MCF 10A (cell line): ENCODE measurements around the gene USP48. TPM values are rescaled to one million over a fixed set of nuclear protein-coding genes. Genes with fewer than 3 reads are reported as not detected.

Experiments
- BruUV-seq: library from RNA; stranded (reverse); fragments of 400-500 nt; replicated peaks from 2 replicates; lab custom pipeline; 2021; lab: Mats Ljungman, UMichigan
- CTCF ChIA-PET: fragments of 300-600 bp; sonication (Branson Sonifier 250); formaldehyde crosslinking; extraction: SDS; loops from one replicate; lab custom pipeline; 2021; ENCODE audit warnings: antibody characterized with exemption, inconsistent platforms; lab: Yijun Ruan, JAX
- POLR2A ChIA-PET: fragments of 300-600, 350-650 bp; sonication (Branson Sonifier 250); formaldehyde crosslinking; extraction: SDS; loops from one replicate; lab custom pipeline; 2020; ENCODE audit warnings: antibody characterized with exemption, inconsistent platforms; lab: Yijun Ruan, JAX
- DNase-seq: peaks from one replicate; pipeline ENCODE4 v3.0.0-alpha.2; 2018; ENCODE audit not compliant: unreplicated experiment
- H3K27ac Mint-ChIP-seq: one replicate; pipeline ENCODE4 v1.8.0; 2022; ENCODE audit warnings: mild to moderate bottlenecking, low read depth, mixed read lengths; ENCODE audit not compliant: unreplicated experiment
- H3K27me3 Mint-ChIP-seq: one replicate; pipeline ENCODE4 v1.8.0; 2022; ENCODE audit warnings: mixed read lengths; ENCODE audit not compliant: insufficient read depth, unreplicated experiment
- H3K36me3 Mint-ChIP-seq: one replicate; pipeline ENCODE4 v1.8.0; 2022; ENCODE audit warnings: mild to moderate bottlenecking, moderate library complexity, mixed read lengths; ENCODE audit not compliant: insufficient read depth, unreplicated experiment
- H3K4me1 Mint-ChIP-seq: one replicate; pipeline ENCODE4 v1.8.0; 2022; ENCODE audit warnings: mixed read lengths; ENCODE audit not compliant: insufficient read depth, unreplicated experiment
- H3K4me3 Mint-ChIP-seq: one replicate; pipeline ENCODE4 v1.8.0; 2022; ENCODE audit warnings: mild to moderate bottlenecking, moderate library complexity, mixed read lengths; ENCODE audit not compliant: unreplicated experiment
- H3K9me3 Mint-ChIP-seq: one replicate; pipeline ENCODE4 v1.8.0; 2022; ENCODE audit warnings: mixed read lengths; ENCODE audit not compliant: unreplicated experiment
- CTCF ChIP-seq: fragments of 200-600 bp; IDR thresholded peaks from one replicate; pipeline ENCODE4 v1.8.0; 2022; ENCODE audit warnings: antibody characterized with exemption, mild to moderate bottlenecking; ENCODE audit not compliant: unreplicated experiment
- intact Hi-C: fragments of 100-400 bp; cut with micrococcal nuclease; formaldehyde crosslinking; loops from 2 replicates; pipeline ENCODE4 v1.14.1; 2022
- total RNA-seq: library from RNA; stranded (reverse); gene quantifications from 2 replicates; pipeline ENCODE4 v1.2.3, GENCODE V29; 2022

USP48 gene
- total RNA-seq, 1 experiment from 2014 or later, result 64.8 TPM

- ChIA-PET CTCF (no interaction called here), POLR2A (no interaction called here)
- Mint-ChIP-seq H3K4me1 (peaks cover 8% of the 10 kb centered on the region), H3K9me3 (no peaks in the 10 kb centered on the region), H3K27me3 (no peaks in the 10 kb centered on the region), H3K27ac (no peak overlapping the region), H3K4me3 (no peak overlapping the region), H3K36me3 (peaks cover 20% of the 10 kb centered on the region)
- no peak for TF ChIP-seq CTCF
- intact Hi-C loops, result no loop called here
- no TSS peak for BruUV-seq
- DNase-seq, result no peak
Observed at GRCh38 chr1:21759818-21760217, 23.1 kb downstream of the USP48 start.

- TF ChIP-seq CTCF, result no peak
- peaks cover 6% of the 10 kb centered on the region for H3K4me1 Mint-ChIP-seq
- H3K36me3 Mint-ChIP-seq, result peaks cover 22% of the 10 kb centered on the region
- no peak overlapping the region for H3K4me3 Mint-ChIP-seq
- H3K27me3 Mint-ChIP-seq, result no peaks in the 10 kb centered on the region
- no TSS peak for BruUV-seq
- CTCF ChIA-PET, result interaction anchor here (0.6 kb wide), 1 partner anchor 56 kb away, joined by 3 read pairs; no protein-coding TSS in a partner anchor
- no peak for DNase-seq
- intact Hi-C loops, result no loop called here
- H3K27ac Mint-ChIP-seq, result no peak overlapping the region
- no peaks in the 10 kb centered on the region for H3K9me3 Mint-ChIP-seq
- POLR2A ChIA-PET, result no interaction called here
Observed at GRCh38 chr1:21759182-21759581, 23.8 kb downstream of the USP48 start.

GRCh38 chr1:21758614-21759013, 24.3 kb downstream of the USP48 start:
- ChIA-PET POLR2A (no interaction called here), CTCF (interaction anchor here (0.6 kb wide), 1 partner anchor 55 kb away, joined by 3 read pairs; no protein-coding TSS in a partner anchor)
- DNase-seq, result no peak
- Mint-ChIP-seq H3K4me1 (peaks cover under 1% of the 10 kb centered on the region), H3K27me3 (no peaks in the 10 kb centered on the region), H3K4me3 (no peak overlapping the region), H3K27ac (no peak overlapping the region), H3K9me3 (no peaks in the 10 kb centered on the region), H3K36me3 (peaks cover 23% of the 10 kb centered on the region)
- intact Hi-C loops, result no loop called here
- no peak for TF ChIP-seq CTCF
- no TSS peak for BruUV-seq

GRCh38 chr1:21756393-21757089, 26.4 kb downstream of the USP48 start:
- Mint-ChIP-seq H3K9me3 (no peaks in the 10 kb centered on the region), H3K36me3 (peaks cover 43% of the 10 kb centered on the region), H3K27ac (no peak overlapping the region), H3K4me1 (no peaks in the 10 kb centered on the region), H3K4me3 (no peak overlapping the region), H3K27me3 (no peaks in the 10 kb centered on the region)
- no peak for TF ChIP-seq CTCF
- ChIA-PET POLR2A (no interaction called here), CTCF (interaction anchor here (0.5 kb wide), 1 partner anchor 92 kb away, joined by 3 read pairs; no protein-coding TSS in a partner anchor)
- no peak for DNase-seq
- intact Hi-C loops, result no loop called here
- BruUV-seq, result no TSS peak
